ENCODE results near the gene ETV3L.
A peak's percentile ranks its signal among the peaks of the same experiment; 100 is the strongest.

The ETV3L gene

GRCh38 chr1:157134442-157134841, 34.8 kb upstream of the ETV3L start:
- Histone ChIP-seq H3K4me3 (ENCODE audit: low read depth, low read length) (no peak overlapping the region), H3K27ac (ENCODE audit: extremely low read depth, low read depth, low read length) (no peak overlapping the region), H3K4me1 (ENCODE audit: control insufficient read depth, insufficient read depth, low read length) (peaks cover 6% of the 10 kb centered on the region), H3K36me3 (ENCODE audit: control insufficient read depth in 2 of 2, insufficient read depth in 1 of 2, low read length in 2 of 2) (peaks cover 33 to 66% of the 10 kb centered on the region in 2 experiments), H3K9me3 (ENCODE audit: control insufficient read depth, insufficient read depth, low read depth, low read length) (no peaks in the 10 kb centered on the region)
- POLR2A ChIA-PET, result no interaction called here
- CTCF ChIA-PET, result interaction anchor here (0.5 to 5.0 kb wide), 3 partner anchors 14 to 44 kb away, joined by 3 to 39 read pairs (median 22); no protein-coding TSS in a partner anchor
- TF ChIP-seq ZNF701 (tag by site-specific recombination; IDR thresholded peaks at IDR 0.05) (no peak), ZIC2 (tag by site-specific recombination; IDR thresholded peaks at IDR 0.05) (no peak), ZNF121 (tag by site-specific recombination; IDR thresholded peaks at IDR 0.05) (no peak), ZNF362 (tag by site-specific recombination; IDR thresholded peaks at IDR 0.05) (no peak), WT1 (tag by site-specific recombination; IDR thresholded peaks at IDR 0.05) (no peak), ZNF513 (tag by site-specific recombination; IDR thresholded peaks at IDR 0.05) (no peak), PRDM1 (tag by site-specific recombination; IDR thresholded peaks at IDR 0.05) (no peak), ZNF596 (tag by site-specific recombination; IDR thresholded peaks at IDR 0.05) (no peak)

- POLR2A ChIA-PET, result no interaction called here
- CTCF ChIA-PET, result interaction anchor here (3.8 to 5.0 kb wide), 2 partner anchors 22 to 43 kb away, joined by 22 to 39 read pairs; no protein-coding TSS in a partner anchor
- peaks cover 36 to 76% of the 10 kb centered on the region in 2 experiments for H3K36me3 ChIP-seq (ENCODE audit: control insufficient read depth in 2 of 2, insufficient read depth in 1 of 2, low read length in 2 of 2)
- H3K4me1 ChIP-seq (ENCODE audit: control insufficient read depth, insufficient read depth, low read length), result peaks cover 6% of the 10 kb centered on the region
- H3K9me3 ChIP-seq (ENCODE audit: control insufficient read depth, insufficient read depth, low read depth, low read length), result no peaks in the 10 kb centered on the region
- TF ChIP-seq ZNF596 (tag by site-specific recombination; IDR thresholded peaks at IDR 0.05) (no peak), HIC1 (tag by site-specific recombination; IDR thresholded peaks at IDR 0.05) (no peak), PRDM1 (tag by site-specific recombination; IDR thresholded peaks at IDR 0.05) (0 out of 2 replicates have a peak, but pooled peaks have one; percentile 9)
- no peak overlapping the region for H3K4me3 ChIP-seq (ENCODE audit: low read depth, low read length)
- no peak overlapping the region for H3K27ac ChIP-seq (ENCODE audit: extremely low read depth, low read depth, low read length)
Measured at GRCh38 chr1:157133426-157133825, 33.8 kb upstream of the ETV3L start.

GRCh38 chr1:157132616-157133167, 33.1 kb upstream of the ETV3L start:
- ChIA-PET POLR2A (no interaction called here), CTCF (interaction anchor here (3.8 to 5.0 kb wide), 2 partner anchors 23 to 43 kb away, joined by 22 to 39 read pairs; no protein-coding TSS in a partner anchor)
- Histone ChIP-seq H3K36me3 (ENCODE audit: control insufficient read depth in 2 of 2, insufficient read depth in 1 of 2, low read length in 2 of 2) (peaks cover 40 to 83% of the 10 kb centered on the region in 2 experiments), H3K9me3 (ENCODE audit: control insufficient read depth, insufficient read depth, low read depth, low read length) (no peaks in the 10 kb centered on the region), H3K4me3 (ENCODE audit: low read depth, low read length) (no peak overlapping the region), H3K27ac (ENCODE audit: extremely low read depth, low read depth, low read length) (no peak overlapping the region), H3K4me1 (ENCODE audit: control insufficient read depth, insufficient read depth, low read length) (peaks cover 6% of the 10 kb centered on the region)
- TF ChIP-seq ZNF639 (tag by site-specific recombination; IDR thresholded peaks at IDR 0.05) (no peak), ZNF311 (tag by site-specific recombination; IDR thresholded peaks at IDR 0.05; ENCODE audit: borderline replicate concordance) (no peak), BCL6B (tag by site-specific recombination; IDR thresholded peaks at IDR 0.05) (no peak), ZNF10 (tag by site-specific recombination; IDR thresholded peaks at IDR 0.05) (no peak), ZNF155 (tag by site-specific recombination; IDR thresholded peaks at IDR 0.05) (no peak), ZNF19 (tag by site-specific recombination; IDR thresholded peaks at IDR 0.05; ENCODE audit: low read depth) (no peak), ZNF747 (tag by site-specific recombination; IDR thresholded peaks at IDR 0.05) (no peak), ZNF114 (tag by site-specific recombination; IDR thresholded peaks at IDR 0.05) (no peak), ZNF654 (tag by site-specific recombination; IDR thresholded peaks at IDR 0.05; ENCODE audit: low read depth) (no peak), WT1 (tag by site-specific recombination; IDR thresholded peaks at IDR 0.05) (no peak), ZNF626 (tag by site-specific recombination; IDR thresholded peaks at IDR 0.05) (no peak)

Measured in HEK293 (cell line).